Measurements from ENCODE around the gene CDH10. TPM values are rescaled to one million over a fixed set of nuclear protein-coding genes. Genes with fewer than 3 reads are reported as not detected.

The CDH10 gene
- total RNA-seq, 4 donors from 2014 or later: 0.40 TPM; not detected in 3

GRCh38 chr5:24571302-24571701 is 73.5 kb downstream of the CDH10 start:
- Histone ChIP-seq H3K9me3 (no peaks in the 10 kb centered on the region), H3K36me3 (no peaks in the 10 kb centered on the region), H3K4me1 (no peaks in the 10 kb centered on the region), H3K4me3 (no peak overlapping the region), H3K27ac (no peak overlapping the region), H3K27me3 (no peaks in the 10 kb centered on the region)
- TF ChIP-seq POLR2AphosphoS5 (IDR thresholded peaks at IDR 0.05) (no peak), CTCF (IDR thresholded peaks at IDR 0.05) (no peak), EP300 (IDR thresholded peaks at IDR 0.05) (no peak), POLR2A (IDR thresholded peaks at IDR 0.05) (no peak)
- ATAC-seq: no peak

- Histone ChIP-seq H3K9me3 (no peaks in the 10 kb centered on the region), H3K4me3 (no peak overlapping the region)
- TF ChIP-seq CTCF (IDR thresholded peaks at IDR 0.05): no peak
- no peak for TF ChIP-seq POLR2AphosphoS5 (IDR thresholded peaks at IDR 0.05)
- TF ChIP-seq POLR2A (IDR thresholded peaks at IDR 0.05): no peak
- TF ChIP-seq EP300 (IDR thresholded peaks at IDR 0.05): no peak
Measured at GRCh38 chr5:24566933-24567332, 77.8 kb downstream of the CDH10 start.

GRCh38 chr5:24555229-24555628 is 89.5 kb downstream of the CDH10 start:
- H3K9me3 ChIP-seq: no peaks in the 10 kb centered on the region
- 33 to 74% methylated on average over 1 to 3 of the region's 4 CpGs for WGBS, 2 donors (ENCODE audit: low coverage in 1 of 2)
- no peaks in the 10 kb centered on the region for H3K36me3 ChIP-seq
- no peak overlapping the region for H3K4me3 ChIP-seq
- no peak for TF ChIP-seq EP300 (IDR thresholded peaks at IDR 0.05)
- no peak for TF ChIP-seq POLR2AphosphoS5 (IDR thresholded peaks at IDR 0.05)
- TF ChIP-seq POLR2A (IDR thresholded peaks at IDR 0.05): no peak
- no peak for TF ChIP-seq CTCF (IDR thresholded peaks at IDR 0.05)
- H3K27me3 ChIP-seq: no peaks in the 10 kb centered on the region
- no peak overlapping the region for H3K27ac ChIP-seq
- ATAC-seq: no peak
- H3K4me1 ChIP-seq: no peaks in the 10 kb centered on the region

More at GRCh38 chr5:24566933-24567332, 77.8 kb downstream of the CDH10 start:
- no peaks in the 10 kb centered on the region for H3K4me1 ChIP-seq
- no peak for ATAC-seq
- no peak overlapping the region for H3K27ac ChIP-seq
- H3K27me3 ChIP-seq: no peaks in the 10 kb centered on the region
- no peaks in the 10 kb centered on the region for H3K36me3 ChIP-seq

GRCh38 chr5:24547132-24547531 is 97.6 kb downstream of the CDH10 start:
- ATAC-seq: no peak
- H3K4me3 ChIP-seq: no peak overlapping the region
- H3K27me3 ChIP-seq: no peaks in the 10 kb centered on the region
- H3K27ac ChIP-seq: no peak overlapping the region
- H3K4me1 ChIP-seq: no peaks in the 10 kb centered on the region
- 0 to 11% methylated on average over 2 of the region's 2 CpGs for WGBS, 2 donors (ENCODE audit: low coverage in 1 of 2)
- TF ChIP-seq POLR2AphosphoS5 (IDR thresholded peaks at IDR 0.05) (no peak), EP300 (IDR thresholded peaks at IDR 0.05) (no peak), POLR2A (IDR thresholded peaks at IDR 0.05) (no peak), CTCF (IDR thresholded peaks at IDR 0.05) (no peak)
- H3K36me3 ChIP-seq: no peaks in the 10 kb centered on the region
- H3K9me3 ChIP-seq: no peaks in the 10 kb centered on the region

- no peaks in the 10 kb centered on the region for H3K27me3 ChIP-seq
- TF ChIP-seq EP300 (IDR thresholded peaks at IDR 0.05) (no peak), POLR2A (IDR thresholded peaks at IDR 0.05) (no peak), CTCF (IDR thresholded peaks at IDR 0.05) (no peak), POLR2AphosphoS5 (IDR thresholded peaks at IDR 0.05) (no peak)
- H3K9me3 ChIP-seq: no peaks in the 10 kb centered on the region
- H3K36me3 ChIP-seq: no peaks in the 10 kb centered on the region
- no peaks in the 10 kb centered on the region for H3K4me1 ChIP-seq
- no peak overlapping the region for H3K4me3 ChIP-seq
- no peak for ATAC-seq
- H3K27ac ChIP-seq: no peak overlapping the region
- WGBS, 2 donors (ENCODE audit: low coverage in 1 of 2): 12 to 38% methylated on average over 1 of the region's 1 CpG
Measured at GRCh38 chr5:24539613-24540012, 105.2 kb downstream of the CDH10 start.
